Stimulated activated CD8-positive, alpha-beta memory T cell treated with anti-CD3 and anti-CD28 coated beads, Interleukin-7, amount 100 ng/mL, for 48 hours (primary cell): ENCODE measurements around the gene ZFP69B.
"Not testable (repeated sequence)": the region's sequence is repeated elsewhere in the genome, so short reads cannot be mapped to it uniquely, and the experiment has no call there.

Source experiments
- DNase-seq, 2 donors: peaks; one replicate each; pipeline ENCODE4 v3.0.0-alpha.2; 2020; ENCODE audit warnings: low read depth in 1 of 2; ENCODE audit errors: extremely low read depth in 1 of 2

Gene ZFP69B

DNA sequence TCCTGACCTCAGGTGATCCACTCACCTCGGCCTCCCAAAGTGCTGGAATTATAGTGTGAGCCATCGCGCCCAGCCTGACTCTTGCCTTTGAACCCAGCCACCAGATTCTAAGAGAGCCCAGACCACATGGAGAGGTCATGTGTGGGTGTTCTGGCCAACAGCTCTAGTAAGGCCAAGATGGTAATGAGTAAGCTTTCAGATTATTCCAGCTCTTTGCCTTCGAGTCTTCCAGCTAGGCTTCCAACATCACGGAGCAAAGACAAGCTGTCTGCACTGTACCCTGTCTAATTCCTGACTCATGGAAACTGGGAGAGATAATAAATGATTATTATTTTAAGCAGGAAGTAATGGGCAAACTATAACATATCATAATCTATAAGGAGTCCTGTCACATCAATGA, 14.8 kb upstream of the ZFP69B start:
- no peak for DNase-seq

DNA sequence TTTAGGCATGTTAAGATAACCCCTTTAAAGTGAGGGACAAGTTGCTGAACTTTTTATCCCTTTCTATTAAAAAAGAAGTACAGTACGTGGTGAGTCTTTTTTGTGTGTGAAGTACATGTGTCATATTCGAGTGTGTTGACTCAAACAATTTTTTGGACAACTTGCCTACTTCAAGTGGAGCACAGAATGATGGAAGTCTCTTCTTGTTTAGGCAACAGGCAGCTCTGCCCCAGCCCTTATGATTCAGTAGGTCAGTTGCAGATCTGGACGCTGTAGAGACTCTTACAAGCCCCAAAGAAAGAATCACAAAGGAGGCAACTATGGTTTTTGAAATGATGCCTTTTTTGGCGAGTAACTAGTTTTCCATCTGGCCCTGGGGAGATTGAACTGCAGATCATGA, 14.4 kb upstream of the ZFP69B start:
- DNase-seq: no peak

DNA sequence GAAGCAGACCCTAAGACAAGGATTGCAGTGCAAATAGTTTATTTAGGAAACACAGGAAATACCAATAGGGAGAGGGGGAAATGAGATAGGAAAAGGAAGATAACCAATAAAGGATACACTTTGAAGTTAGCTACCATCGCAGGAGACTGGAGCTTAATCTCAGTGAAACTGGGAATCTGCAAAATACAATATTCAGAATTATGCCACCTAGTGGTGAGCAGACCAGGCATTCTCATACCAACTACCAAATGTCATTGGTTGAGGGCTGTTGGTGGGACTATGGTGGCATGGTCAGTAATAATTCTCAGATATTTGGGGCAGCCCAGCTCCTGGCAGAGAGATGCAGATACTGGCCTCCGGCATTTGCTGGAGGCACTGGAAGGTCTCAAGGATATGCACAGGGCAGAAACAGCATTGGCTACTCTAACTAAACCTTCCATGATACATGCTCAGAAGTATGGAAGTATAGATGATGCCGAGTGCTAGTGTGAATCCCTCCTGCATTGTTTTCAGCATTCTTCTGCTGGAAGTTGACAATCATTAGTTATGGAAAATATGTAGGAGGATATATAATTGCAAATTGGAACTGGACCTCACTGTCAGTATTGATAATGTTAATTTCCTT, 11.8 kb upstream of the ZFP69B start:
- DNase-seq: no peak

DNA sequence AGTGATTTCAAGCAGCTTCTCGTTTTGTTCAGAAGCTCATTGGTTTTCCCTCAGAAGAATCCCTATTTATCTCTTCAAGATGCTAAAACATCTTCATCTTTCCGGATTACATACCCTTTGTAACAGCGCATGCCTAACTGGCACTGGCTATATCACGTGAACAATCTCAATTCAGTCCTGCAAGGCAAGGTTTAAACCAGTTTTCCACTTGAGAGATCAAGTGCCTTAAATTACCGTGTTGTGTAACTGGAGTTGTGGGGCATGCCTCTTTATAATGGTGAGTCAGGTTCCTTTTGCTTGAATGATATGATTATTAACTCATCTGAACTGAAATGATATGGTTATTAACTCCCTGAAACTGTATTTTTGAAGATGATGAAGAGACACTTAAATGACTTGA, 11.0 kb upstream of the ZFP69B start:
- DNase-seq: no peak

DNA sequence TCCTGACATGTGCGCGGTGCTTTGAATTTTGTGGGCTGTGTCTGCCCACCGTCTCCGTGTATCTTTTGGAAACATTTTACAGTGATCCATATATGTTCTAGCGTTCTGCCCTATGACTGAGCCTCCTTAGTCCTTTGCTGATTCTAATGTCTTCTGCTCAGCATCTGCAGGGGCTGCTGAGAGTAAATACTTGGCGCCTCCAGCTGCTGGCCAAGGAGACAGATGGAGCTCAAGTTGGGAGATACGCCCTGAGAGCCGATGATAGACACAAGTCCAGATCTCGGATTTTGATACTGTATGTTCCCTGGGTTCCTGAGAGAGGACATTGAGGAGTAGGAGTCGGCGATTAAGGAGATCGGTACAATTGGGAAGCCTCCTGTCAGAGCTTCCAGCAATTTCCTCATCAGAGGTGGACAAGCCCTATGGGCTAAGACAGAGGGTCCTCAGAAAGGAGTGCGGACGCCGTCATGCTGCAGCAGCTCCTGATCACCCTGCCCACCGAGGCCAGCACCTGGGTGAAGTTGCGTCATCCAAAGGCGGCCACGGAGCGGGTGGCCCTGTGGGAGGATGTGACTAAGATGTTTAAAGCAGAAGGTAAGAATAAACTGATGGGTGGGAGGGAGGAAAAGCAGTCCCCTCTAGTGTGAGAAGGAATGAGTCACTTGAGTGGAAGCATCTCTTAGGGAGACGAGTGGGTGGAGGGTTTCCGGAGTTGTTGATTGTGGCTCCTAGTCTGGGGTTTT, 390 bp downstream of the ZFP69B start:
- DNase-seq: peak; percentile 77 to 88

DNA sequence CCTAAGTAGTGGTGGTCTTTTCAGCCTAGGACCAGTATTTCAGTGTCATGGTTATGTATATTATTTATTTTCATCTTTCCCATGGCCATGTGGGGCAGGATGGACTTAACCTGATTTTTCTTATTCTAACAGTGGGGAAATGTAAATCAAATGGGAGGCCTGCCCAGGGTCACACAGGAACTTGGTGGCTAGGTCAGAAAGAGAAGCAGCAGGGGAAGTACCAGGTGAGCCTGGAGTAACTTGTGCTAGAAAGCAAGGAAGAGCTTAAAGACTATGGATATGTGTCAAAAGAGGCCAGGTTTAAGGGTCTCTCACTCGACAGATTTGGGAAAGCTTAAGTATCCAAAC, 936 bp downstream of the ZFP69B start:
- DNase-seq: peak; percentile 1 to 18

DNA sequence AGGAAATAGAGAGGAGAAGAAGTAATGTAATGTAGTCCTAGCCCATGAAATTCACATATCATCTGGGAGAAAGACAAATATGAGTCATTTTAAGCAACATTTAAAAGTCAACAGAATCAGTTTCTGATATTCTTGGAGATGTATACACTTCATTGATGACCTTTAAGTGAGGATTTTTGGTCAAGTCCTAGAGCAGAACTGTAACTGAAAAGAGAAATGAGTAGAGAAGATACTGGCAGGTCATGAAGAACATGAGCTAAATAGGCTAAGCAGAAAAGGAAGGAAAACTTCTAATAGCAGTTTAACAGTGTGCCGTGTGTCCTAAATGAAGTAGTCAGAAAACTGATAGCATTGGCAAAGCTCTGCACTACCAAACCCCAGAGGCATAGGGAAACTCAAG, 4.6 kb downstream of the ZFP69B start:
- DNase-seq: no peak

DNA sequence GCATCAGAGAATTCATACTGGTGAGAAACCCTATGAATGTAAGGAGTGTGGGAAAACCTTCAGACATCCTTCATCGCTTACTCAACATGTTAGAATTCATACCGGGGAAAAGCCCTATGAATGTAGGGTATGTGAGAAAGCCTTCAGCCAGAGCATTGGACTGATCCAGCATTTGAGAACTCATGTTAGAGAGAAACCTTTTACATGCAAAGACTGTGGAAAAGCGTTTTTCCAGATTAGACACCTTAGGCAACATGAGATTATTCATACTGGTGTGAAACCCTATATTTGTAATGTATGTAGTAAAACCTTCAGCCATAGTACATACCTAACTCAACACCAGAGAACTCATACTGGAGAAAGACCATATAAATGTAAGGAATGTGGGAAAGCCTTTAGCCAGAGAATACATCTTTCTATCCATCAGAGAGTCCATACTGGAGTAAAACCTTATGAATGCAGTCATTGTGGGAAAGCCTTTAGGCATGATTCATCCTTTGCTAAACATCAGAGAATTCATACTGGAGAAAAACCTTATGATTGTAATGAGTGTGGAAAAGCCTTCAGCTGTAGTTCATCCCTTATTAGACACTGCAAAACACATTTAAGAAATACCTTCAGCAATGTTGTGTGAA, 12.8 kb downstream of the ZFP69B start:
- no peak for DNase-seq

DNA sequence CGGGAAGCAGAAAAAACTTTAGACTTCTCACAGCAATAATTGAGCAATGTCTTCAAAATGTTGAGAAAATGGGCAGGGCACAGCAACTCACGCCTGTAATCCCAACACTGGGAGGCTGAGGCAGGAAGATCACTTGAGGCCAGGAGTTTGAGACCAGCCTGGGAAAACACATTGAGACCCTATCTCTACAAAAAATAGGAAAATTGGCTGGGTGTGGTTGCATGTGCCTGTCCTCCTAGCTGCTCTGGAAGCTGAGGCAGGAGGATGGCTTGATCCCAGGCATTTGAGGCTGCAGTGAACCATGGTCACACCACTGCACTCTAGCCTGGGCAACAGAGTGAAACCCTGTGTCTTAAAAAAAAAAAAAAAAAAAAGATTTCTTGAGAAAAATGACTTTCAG, 19.1 kb downstream of the ZFP69B start:
- DNase-seq: no peak

DNA sequence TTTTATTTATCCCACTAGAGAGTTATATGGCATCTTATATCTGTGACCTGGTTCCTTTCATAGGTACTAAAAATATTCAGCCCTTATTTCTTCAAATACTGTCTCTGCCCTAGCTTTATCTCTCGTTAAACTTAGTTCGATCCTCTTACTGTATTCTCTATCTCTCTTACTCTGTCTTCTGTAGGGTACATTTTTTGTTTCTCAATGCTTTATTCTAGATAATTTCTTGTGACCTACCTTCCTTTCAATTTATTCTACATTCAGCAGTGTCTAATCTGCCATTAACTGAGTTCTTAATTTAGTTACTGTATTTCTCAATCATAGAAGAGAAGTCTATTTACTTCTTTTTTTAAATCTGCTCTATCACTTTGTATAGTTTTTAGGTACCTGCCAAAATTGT, 25.0 kb downstream of the ZFP69B start:
- DNase-seq: no peak

DNA sequence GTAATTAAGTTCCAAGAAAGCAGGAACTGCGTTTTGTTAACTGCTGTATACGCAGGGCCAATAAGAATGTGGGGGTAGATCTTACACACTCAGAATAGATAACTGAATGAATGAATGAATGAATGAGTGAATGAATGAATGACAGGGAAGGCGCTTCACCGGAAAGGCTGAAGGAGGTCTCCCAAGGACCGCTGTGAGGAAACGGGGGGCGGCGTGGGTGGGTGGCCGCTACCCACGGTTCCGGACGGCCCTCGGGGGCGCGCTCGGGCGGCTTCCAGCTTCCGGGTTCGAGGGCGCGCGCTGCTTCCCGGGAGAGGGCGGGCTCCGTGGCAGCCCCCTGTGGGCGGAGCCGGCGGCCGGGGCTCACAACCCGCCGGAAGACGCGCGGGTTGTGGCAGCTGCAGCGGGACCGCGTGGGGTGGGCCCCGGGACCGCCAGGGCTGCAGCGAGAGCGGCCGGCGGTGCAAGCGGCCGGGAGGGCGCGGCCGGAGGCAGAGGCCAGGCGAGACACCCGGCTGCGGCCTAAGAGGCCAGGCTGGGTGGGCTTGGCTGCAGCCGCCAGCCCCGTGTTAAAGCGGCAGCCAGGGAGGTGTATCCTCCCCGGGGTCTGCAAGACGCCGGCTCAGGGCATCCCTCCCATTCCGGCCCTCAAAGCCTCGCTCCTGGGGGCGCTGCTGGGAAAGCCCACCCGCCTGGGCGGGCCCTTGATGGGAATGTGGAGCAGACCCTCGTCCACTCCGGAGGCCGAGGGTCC, 26.8 kb downstream of the ZFP69B start, which contains the start of gene ZFP69:
TSS of gene ZFP69 (plus strand) at position 367 of the 754 bp plus-strand sequence. CDS start 2,072 bp downstream, outside the sequence.
- DNase-seq: peak; percentile 46 to 57

DNA sequence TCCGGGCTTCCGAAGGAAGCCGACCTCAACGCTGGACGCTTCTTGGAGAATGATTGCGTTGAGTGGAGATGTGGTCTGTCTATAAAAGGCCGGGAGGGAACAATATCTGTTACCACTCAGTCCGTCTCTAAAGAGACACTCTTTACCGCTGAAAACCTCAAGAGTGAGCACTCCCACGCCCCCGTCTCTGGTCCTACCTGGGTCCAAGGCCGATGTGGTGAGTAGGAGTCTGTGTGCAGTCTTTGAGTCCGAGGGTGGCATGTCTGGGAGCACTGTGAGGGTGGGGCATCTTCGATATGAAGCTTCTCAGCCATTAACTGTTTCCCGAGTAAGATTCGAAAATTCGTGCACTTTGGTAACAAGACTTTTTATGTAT, 27.4 kb downstream of the ZFP69B start:
- peak in 1 of 2 donors; percentile 3 for DNase-seq

DNA sequence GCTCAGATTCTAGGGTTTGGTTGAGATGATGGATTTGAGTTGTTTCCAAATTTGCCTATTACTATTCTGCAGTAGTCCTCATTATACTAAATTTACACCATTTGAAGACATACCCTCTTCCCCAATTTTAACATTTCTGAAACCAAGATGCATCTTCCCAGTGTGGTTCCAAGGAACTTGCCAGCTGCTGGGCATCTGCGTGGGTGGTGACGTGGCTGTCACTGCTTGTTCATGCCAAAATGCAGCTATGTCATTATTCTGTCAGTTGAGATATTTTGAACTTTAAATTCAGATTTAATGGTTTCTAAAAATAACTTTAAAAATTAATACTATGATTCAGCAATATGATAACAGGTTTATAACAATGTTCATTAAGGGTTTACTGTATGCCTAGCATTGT, 28.0 kb downstream of the ZFP69B start:
- no peak for DNase-seq

DNA sequence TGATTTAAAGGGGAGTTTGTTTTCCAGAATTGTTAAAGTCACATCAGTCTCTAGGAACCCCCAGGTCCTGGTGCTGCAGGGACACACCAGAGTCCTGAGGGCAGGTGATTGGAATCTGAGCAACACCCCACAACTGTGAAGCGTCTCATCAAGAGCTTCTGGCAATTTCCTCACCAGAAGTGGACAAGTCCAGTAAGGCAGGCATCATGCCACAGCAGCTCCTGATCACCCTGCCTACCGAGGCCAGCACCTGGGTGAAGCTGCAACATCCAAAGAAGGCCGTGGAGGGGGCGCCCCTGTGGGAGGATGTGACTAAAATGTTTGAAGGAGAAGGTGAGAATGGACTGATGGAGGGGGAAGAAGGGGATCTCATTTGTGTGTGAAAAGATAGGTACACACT, 28.9 kb downstream of the ZFP69B start:
- no peak for DNase-seq

DNA sequence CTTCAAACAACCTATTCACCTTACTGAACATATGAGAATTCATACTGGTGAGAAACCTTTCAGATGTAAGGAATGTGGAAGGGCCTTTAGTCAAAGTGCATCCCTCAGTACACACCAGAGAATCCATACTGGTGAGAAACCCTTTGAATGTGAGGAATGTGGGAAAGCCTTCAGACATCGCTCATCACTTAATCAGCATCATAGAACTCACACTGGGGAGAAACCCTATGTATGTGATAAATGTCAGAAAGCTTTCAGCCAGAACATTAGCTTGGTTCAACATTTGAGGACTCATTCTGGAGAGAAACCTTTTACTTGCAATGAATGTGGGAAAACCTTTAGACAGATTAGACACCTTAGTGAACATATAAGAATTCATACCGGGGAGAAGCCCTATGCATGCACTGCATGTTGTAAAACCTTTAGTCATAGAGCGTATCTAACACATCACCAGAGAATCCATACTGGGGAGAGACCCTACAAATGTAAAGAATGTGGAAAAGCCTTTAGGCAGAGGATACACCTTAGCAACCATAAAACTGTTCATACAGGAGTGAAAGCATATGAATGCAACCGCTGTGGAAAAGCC, 45.1 kb downstream of the ZFP69B start:
- no peak for DNase-seq

DNA sequence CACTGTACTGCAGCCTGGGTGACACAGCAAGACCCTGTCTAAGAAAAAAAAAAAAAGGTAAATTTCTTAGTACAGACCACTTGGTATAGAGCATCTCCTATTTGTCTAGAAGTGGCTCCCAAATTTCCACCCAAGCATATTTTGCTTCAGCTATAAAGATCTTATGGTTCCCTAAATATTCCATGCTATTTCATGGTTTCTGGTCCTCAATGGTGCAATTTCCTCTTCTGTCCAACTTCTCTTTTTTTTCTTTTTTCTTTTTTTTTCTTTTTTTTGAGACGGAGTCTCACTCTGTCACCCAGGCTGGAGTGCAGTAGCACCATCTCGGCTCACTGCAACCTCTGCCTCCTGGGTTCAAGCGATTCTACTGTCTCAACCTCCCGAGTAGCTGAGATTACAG, 52.4 kb downstream of the ZFP69B start:
- not testable (repeated sequence) for DNase-seq

DNA sequence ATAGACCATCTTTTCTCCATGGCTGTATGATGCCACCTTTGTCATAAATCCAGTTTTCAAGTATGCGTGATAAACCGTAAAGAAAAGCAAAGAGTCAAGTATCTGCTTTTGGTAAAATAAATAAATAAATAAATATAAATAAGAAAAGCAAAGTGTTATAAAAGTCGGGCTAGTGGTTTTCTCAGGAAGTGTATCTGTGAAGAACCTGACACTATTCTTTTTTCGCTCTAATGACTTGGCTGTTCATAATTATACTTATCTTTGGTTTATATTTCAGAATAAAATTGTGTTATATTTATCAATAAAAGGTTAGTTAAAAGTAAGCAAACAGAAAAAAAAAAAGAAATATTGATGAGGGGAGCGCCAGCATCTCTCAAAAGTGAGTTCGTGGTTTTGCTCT, 57.7 kb downstream of the ZFP69B start:
- no peak for DNase-seq

DNA sequence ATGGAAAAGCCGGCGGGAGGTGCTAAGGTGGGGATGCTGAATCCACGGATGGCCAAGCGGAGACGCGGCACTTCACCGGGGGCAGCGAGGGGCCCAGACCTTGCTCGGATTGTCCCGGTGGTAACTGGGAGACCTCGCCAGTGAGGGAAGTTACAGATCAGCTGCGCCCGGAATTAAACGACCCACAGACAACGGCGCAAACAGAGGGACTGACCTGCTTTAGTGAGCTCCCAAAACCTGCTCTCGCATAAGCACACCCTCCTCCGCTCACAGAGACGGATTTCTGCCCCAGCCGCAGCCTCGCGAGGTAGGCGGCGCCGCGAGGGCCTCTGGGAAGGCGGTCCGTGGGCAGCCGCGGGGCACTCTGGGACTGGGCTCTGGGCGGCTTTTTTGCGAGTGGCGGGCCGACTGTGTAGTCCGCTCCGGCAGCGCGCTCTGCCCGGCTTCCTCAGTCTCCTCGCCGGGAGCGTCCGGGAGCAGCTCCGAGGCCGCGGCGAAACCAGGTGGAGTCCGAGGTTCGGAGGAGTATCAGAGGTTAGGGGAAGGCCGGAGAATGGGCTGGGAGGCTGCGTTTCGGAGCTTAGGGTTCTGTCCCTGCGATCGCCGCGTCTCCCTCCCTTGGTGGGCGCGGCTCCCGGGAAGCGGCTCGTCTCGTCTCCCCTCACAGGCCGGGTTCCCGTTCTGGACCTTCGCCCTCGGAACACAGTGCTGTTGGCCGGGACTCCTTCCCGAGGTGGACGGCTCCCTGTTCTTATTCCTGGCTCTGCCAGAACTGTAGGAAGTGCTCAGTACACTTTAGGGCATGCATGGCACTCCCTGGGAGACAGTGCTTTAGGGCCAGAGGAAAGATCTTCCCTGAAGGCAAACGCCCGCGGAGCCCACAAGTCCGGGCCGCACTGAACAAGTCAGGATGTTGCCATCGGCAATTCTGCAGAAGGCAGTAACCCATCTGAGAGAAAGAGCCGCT, 58.4 kb downstream of the ZFP69B start, which contains the start of gene EXO5:
TSS of gene EXO5 (plus strand) at position 393 of the 967 bp plus-strand sequence. CDS start 5,778 bp downstream, outside the sequence.
- DNase-seq: peak; percentile 76 to 78
